Liver (tissue), 9 donors: ENCODE results near the gene GRIN3A. TPM values are rescaled to one million over a fixed set of nuclear protein-coding genes. Genes with fewer than 3 reads are reported as not detected.

Experiments
- DNase-seq: peaks from one replicate; pipeline ENCODE4 v3.0.0-alpha.2; 2017; ENCODE audit warnings: low spot score
- H3K27ac ChIP-seq, 2 donors: one replicate each; pipeline ENCODE4 v1.7.0; 2013; ENCODE audit warnings: inconsistent platforms in 2 of 2, low read length in 2 of 2, control low read depth in 1 of 2, low read depth in 1 of 2, mild to moderate bottlenecking in 1 of 2
- H3K27me3 ChIP-seq, 4 donors: one replicate each; pipeline versions ENCODE4 v1.6.1 to v1.7.0; 2013; ENCODE audit warnings: low read length in 3 of 4, inconsistent platforms in 1 of 4, mild to moderate bottlenecking in 1 of 4, moderate library complexity in 1 of 4; ENCODE audit not compliant: control insufficient read depth in 4 of 4, insufficient read depth in 4 of 4
- H3K36me3 ChIP-seq, 4 donors: one replicate each; pipeline versions ENCODE4 v1.6.1 to v1.7.0; 2013; ENCODE audit warnings: low read length in 3 of 4, mild to moderate bottlenecking in 3 of 4, low read depth in 1 of 4, moderate library complexity in 1 of 4; ENCODE audit not compliant: control insufficient read depth in 4 of 4, insufficient read depth in 3 of 4
- H3K4me1 ChIP-seq, 4 donors: one replicate each; pipeline versions ENCODE4 v1.6.1 to v1.7.0; 2013; ENCODE audit warnings: low read length in 3 of 4, mild to moderate bottlenecking in 3 of 4, moderate library complexity in 1 of 4; ENCODE audit not compliant: control insufficient read depth in 4 of 4, insufficient read depth in 4 of 4
- H3K4me3 ChIP-seq, 3 donors: one replicate each; pipeline versions ENCODE4 v1.6.1 to v1.7.0; 2013; ENCODE audit warnings: low read length in 3 of 3, control low read depth in 1 of 3, low read depth in 1 of 3, mild to moderate bottlenecking in 1 of 3
- H3K9ac ChIP-seq, 2 donors: one replicate each; pipeline ENCODE4 v1.7.0; 2013; ENCODE audit warnings: low read length in 2 of 2, mild to moderate bottlenecking in 2 of 2, moderate library complexity in 2 of 2, control low read depth in 1 of 2, low read depth in 1 of 2
- H3K9me3 ChIP-seq, 4 donors: one replicate each; pipeline versions ENCODE4 v1.6.1 to v1.7.0; 2013; ENCODE audit warnings: low read length in 3 of 4; ENCODE audit not compliant: control insufficient read depth in 4 of 4
- EGR1 ChIP-seq, 2 donors: IDR thresholded peaks; 2 replicates each; pipeline ENCODE4 v1.6.1; 2016 to 2018; ENCODE audit warnings: antibody characterized with exemption in 2 of 2, low read depth in 2 of 2
- FOXA1 ChIP-seq: IDR thresholded peaks from 2 replicates; pipeline ENCODE4 v1.6.1; 2016; ENCODE audit warnings: antibody characterized with exemption
- FOXA2 ChIP-seq: IDR thresholded peaks from 2 replicates; pipeline ENCODE4 v1.6.1; 2016; ENCODE audit warnings: antibody characterized with exemption
- HNF4A ChIP-seq, 2 donors: conservative IDR thresholded peaks; 2 replicates each; pipeline ENCODE4 v1.6.1; 2016; ENCODE audit warnings: antibody characterized with exemption in 2 of 2, mild to moderate bottlenecking in 2 of 2
- JUND ChIP-seq, 2 donors: IDR thresholded peaks; 2 replicates each; pipeline ENCODE4 v1.6.1; 2016; ENCODE audit warnings: antibody characterized with exemption in 2 of 2
- NR2F2 ChIP-seq: IDR thresholded peaks from 2 replicates; pipeline ENCODE4 v1.6.1; 2016; ENCODE audit warnings: antibody characterized with exemption
- RAD21 ChIP-seq, 2 donors: IDR thresholded peaks; 2 replicates each; pipeline ENCODE4 v1.6.1; 2016; ENCODE audit warnings: antibody characterized with exemption in 2 of 2, mild to moderate bottlenecking in 2 of 2
- RXRA ChIP-seq, 2 donors: IDR thresholded peaks; 2 replicates each; pipeline ENCODE4 v1.6.1; 2017 to 2018; ENCODE audit warnings: antibody characterized with exemption in 2 of 2, mild to moderate bottlenecking in 1 of 2
- TAF1 ChIP-seq: conservative IDR thresholded peaks from 2 replicates; pipeline ENCODE4 v1.6.1; 2016; ENCODE audit warnings: antibody characterized with exemption, mild to moderate bottlenecking
- YY1 ChIP-seq: IDR thresholded peaks from 2 replicates; pipeline ENCODE4 v1.6.1; 2016; ENCODE audit warnings: antibody characterized with exemption, mild to moderate bottlenecking
- WGBS: extraction: QIAGEN DNeasy Blood & Tissue Kit; methylation state at CpG from one replicate; pipeline ENCODE4 v1.1.7; 2013; 5-methylcytosine and 5-hydroxymethylcytosine counted together
- polyA plus RNA-seq, 2 donors: library from polyadenylated mRNA; stranded (reverse) in 1 of 2; unstranded in 1 of 2; fragments of 200-250 nt in 1 of 2; fragments of >200 nt in 1 of 2; fragmentation: Nextera tagmentation in 1 of 2; extraction: Ambion mirVana in 1 of 2; gene quantifications; one replicate each; pipeline versions ENCODE4 v1.2.1 to v1.2.3, GENCODE V29; 2013 to 2015
- total RNA-seq, 2 donors: library from RNA; depleted of rRNA; stranded (reverse); fragments of >200 nt; gene quantifications; one replicate each; pipeline ENCODE4 v1.2.3, GENCODE V29; 2014
- TF ChIP-seq, protein P1 (sequence below): IDR thresholded peaks from 2 replicates; pipeline ENCODE4 v1.6.1; 2016; ENCODE audit warnings: antibody characterized with exemption, mild to moderate bottlenecking
- TF ChIP-seq, protein P2 (sequence below): fragments of 150-350 bp; IDR thresholded peaks from 2 replicates; pipeline ENCODE4 v1.5.1; 2017; ENCODE audit warnings: improper control_type of control experiment, low read depth, low read length; ENCODE audit not compliant: missing input control
- donor health status: healthy.
- donor health status: healthy.
- donor health status: healthy.
- donor health status: healthy.
- donor health status: healthy.

GRIN3A gene
- total and polyA plus RNA-seq, 4 donors = under 0.01 to 0.23 (median 0.09) TPM

DNA sequence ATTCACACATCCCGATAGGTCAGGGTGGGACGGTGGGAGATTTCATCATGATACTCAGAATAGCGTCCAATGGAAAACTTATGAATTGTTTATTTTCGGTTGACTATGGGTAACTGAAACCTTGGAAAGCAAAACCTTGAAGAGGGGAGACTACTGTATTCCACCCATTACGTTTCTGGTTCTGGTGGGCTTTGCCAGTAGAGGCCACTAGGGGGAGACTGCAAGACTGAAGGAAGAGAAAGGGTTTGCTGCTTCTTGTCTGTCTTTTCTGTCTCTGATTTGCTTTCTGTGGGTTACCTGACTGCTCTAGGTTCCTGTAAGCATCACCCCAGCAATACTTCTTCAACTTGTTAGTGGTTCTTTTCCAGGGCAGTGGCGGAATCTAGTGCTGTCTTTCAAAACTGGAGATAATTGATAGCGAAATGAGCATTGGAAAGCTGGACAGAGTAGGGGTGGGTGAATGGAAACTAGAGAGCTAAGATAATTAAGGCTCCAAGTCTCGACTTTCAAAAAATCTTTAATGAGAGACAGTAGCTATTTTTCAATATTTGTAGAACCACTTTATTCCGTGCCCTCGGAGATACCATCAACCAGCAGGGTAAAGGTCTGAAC, 27.0 kb downstream of the GRIN3A start:
- Histone ChIP-seq H3K27ac (no peak overlapping the region), H3K4me1 (peaks cover 4 to 22% (median 13%) of the 10 kb centered on the region in 4 donors), H3K4me3 (no peak overlapping the region), H3K36me3 (no peaks in the 10 kb centered on the region), H3K9me3 (no peaks in the 10 kb centered on the region), H3K9ac (no peak overlapping the region), H3K27me3 (no peaks in the 10 kb centered on the region)
- 85% methylated on average over 10 of the region's 10 CpGs for WGBS
- no peak for DNase-seq
- TF ChIP-seq, protein P1, sequence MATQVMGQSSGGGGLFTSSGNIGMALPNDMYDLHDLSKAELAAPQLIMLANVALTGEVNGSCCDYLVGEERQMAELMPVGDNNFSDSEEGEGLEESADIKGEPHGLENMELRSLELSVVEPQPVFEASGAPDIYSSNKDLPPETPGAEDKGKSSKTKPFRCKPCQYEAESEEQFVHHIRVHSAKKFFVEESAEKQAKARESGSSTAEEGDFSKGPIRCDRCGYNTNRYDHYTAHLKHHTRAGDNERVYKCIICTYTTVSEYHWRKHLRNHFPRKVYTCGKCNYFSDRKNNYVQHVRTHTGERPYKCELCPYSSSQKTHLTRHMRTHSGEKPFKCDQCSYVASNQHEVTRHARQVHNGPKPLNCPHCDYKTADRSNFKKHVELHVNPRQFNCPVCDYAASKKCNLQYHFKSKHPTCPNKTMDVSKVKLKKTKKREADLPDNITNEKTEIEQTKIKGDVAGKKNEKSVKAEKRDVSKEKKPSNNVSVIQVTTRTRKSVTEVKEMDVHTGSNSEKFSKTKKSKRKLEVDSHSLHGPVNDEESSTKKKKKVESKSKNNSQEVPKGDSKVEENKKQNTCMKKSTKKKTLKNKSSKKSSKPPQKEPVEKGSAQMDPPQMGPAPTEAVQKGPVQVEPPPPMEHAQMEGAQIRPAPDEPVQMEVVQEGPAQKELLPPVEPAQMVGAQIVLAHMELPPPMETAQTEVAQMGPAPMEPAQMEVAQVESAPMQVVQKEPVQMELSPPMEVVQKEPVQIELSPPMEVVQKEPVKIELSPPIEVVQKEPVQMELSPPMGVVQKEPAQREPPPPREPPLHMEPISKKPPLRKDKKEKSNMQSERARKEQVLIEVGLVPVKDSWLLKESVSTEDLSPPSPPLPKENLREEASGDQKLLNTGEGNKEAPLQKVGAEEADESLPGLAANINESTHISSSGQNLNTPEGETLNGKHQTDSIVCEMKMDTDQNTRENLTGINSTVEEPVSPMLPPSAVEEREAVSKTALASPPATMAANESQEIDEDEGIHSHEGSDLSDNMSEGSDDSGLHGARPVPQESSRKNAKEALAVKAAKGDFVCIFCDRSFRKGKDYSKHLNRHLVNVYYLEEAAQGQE = no peak
- TF ChIP-seq RAD21 (IDR thresholded peaks at IDR 0.05) = peak in 1 of 2 donors; percentile 56
- TF ChIP-seq, protein P2, sequence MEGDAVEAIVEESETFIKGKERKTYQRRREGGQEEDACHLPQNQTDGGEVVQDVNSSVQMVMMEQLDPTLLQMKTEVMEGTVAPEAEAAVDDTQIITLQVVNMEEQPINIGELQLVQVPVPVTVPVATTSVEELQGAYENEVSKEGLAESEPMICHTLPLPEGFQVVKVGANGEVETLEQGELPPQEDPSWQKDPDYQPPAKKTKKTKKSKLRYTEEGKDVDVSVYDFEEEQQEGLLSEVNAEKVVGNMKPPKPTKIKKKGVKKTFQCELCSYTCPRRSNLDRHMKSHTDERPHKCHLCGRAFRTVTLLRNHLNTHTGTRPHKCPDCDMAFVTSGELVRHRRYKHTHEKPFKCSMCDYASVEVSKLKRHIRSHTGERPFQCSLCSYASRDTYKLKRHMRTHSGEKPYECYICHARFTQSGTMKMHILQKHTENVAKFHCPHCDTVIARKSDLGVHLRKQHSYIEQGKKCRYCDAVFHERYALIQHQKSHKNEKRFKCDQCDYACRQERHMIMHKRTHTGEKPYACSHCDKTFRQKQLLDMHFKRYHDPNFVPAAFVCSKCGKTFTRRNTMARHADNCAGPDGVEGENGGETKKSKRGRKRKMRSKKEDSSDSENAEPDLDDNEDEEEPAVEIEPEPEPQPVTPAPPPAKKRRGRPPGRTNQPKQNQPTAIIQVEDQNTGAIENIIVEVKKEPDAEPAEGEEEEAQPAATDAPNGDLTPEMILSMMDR = peak; percentile 16

DNA sequence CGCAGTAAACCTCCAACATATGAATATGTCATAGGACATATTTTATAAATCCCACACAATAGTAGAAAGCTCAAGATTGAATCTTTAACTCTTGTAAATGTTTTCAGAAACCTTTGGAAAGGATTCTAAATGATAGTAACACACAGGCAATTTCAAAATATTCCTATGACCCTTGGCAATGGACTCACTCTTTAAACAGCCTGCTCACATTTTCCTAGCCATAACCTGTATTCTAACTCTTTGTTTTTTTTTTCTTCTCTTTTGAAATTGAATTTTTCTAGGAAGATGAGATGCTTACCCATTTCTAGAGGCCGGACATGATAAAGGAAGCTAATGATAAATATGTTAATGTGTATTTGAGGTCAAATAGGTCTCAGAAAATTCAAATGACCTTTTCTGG, 29.6 kb downstream of the GRIN3A start:
- Histone ChIP-seq H3K9ac (no peak overlapping the region), H3K4me3 (no peak overlapping the region), H3K27ac (peak overlapping the region in 1 of 2 donors; percentile 57), H3K36me3 (no peaks in the 10 kb centered on the region), H3K9me3 (no peaks in the 10 kb centered on the region), H3K27me3 (no peaks in the 10 kb centered on the region), H3K4me1 (peaks cover 8 to 39% (median 24%) of the 10 kb centered on the region in 4 donors)
- TF ChIP-seq NR2F2 = no peak
- TF ChIP-seq, protein P1 = no peak
- TF ChIP-seq, protein P2 = no peak
- no peak for TF ChIP-seq TAF1
- TF ChIP-seq HNF4A (conservative IDR thresholded peaks at IDR 0.05) = peak; percentile 28 to 45
- TF ChIP-seq RXRA (IDR thresholded peaks at IDR 0.05) = peak in 1 of 2 donors; percentile 41
- no peak for TF ChIP-seq YY1
- peak; percentile 48 to 85 for TF ChIP-seq JUND (IDR thresholded peaks at IDR 0.05)
- peak in 1 of 2 donors; percentile 64 for TF ChIP-seq EGR1 (IDR thresholded peaks at IDR 0.05; ENCODE audit: low read depth in 2 of 2)
- TF ChIP-seq FOXA2 = no peak
- no peak for TF ChIP-seq FOXA1
- DNase-seq = no peak
- WGBS = 71% methylated on average over 2 of the region's 2 CpGs
